Measurements from ENCODE around the gene TRANK1. TPM values are rescaled to one million over a fixed set of nuclear protein-coding genes. Genes with fewer than 3 reads are reported as not detected.

The TRANK1 gene
- total RNA-seq, 1 donor from 2014 or later = 16.4 TPM

- TF ChIP-seq CTCF (IDR thresholded peaks at IDR 0.05; ENCODE audit: unreplicated experiment) = no peak
- Mint-ChIP-seq H3K27me3 (no peaks in the 10 kb centered on the region), H3K36me3 (ENCODE audit: insufficient read depth) (no peaks in the 10 kb centered on the region), H3K4me3 (ENCODE audit: low read depth) (no peak overlapping the region), H3K4me1 (ENCODE audit: low read depth) (no peaks in the 10 kb centered on the region), H3K9me3 (ENCODE audit: low read depth) (no peaks in the 10 kb centered on the region), H3K27ac (no peak overlapping the region)
- no peak for DNase-seq (ENCODE audit: low spot score, unreplicated experiment)
Observed at GRCh38 chr3:36866368-36866767, 78.5 kb downstream of the TRANK1 start.

- H3K27me3 Mint-ChIP-seq = no peaks in the 10 kb centered on the region
- H3K4me1 Mint-ChIP-seq (ENCODE audit: low read depth) = no peaks in the 10 kb centered on the region
- DNase-seq (ENCODE audit: low spot score, unreplicated experiment) = no peak
- no peak overlapping the region for H3K4me3 Mint-ChIP-seq (ENCODE audit: low read depth)
- no peak for TF ChIP-seq CTCF (IDR thresholded peaks at IDR 0.05; ENCODE audit: unreplicated experiment)
- H3K9me3 Mint-ChIP-seq (ENCODE audit: low read depth) = no peaks in the 10 kb centered on the region
- no peak overlapping the region for H3K27ac Mint-ChIP-seq
- H3K36me3 Mint-ChIP-seq (ENCODE audit: insufficient read depth) = peaks cover 3% of the 10 kb centered on the region
Observed at GRCh38 chr3:36864180-36865053, 80.4 kb downstream of the TRANK1 start.

GRCh38 chr3:36862076-36862755 lies 82.6 kb downstream of the TRANK1 start:
- Mint-ChIP-seq H3K4me3 (ENCODE audit: low read depth) (no peak overlapping the region), H3K9me3 (ENCODE audit: low read depth) (no peaks in the 10 kb centered on the region), H3K27me3 (no peaks in the 10 kb centered on the region), H3K36me3 (ENCODE audit: insufficient read depth) (peaks cover 7% of the 10 kb centered on the region), H3K4me1 (ENCODE audit: low read depth) (no peaks in the 10 kb centered on the region), H3K27ac (no peak overlapping the region)
- no peak for DNase-seq (ENCODE audit: low spot score, unreplicated experiment)
- TF ChIP-seq CTCF (IDR thresholded peaks at IDR 0.05; ENCODE audit: unreplicated experiment) = no peak

- no peak for DNase-seq (ENCODE audit: low spot score, unreplicated experiment)
Observed at GRCh38 chr3:36859494-36859893, 85.4 kb downstream of the TRANK1 start.

More at GRCh38 chr3:36859494-36859893, 85.4 kb downstream of the TRANK1 start:
- H3K4me3 Mint-ChIP-seq (ENCODE audit: low read depth) = no peak overlapping the region
- no peak overlapping the region for H3K27ac Mint-ChIP-seq
- H3K36me3 Mint-ChIP-seq (ENCODE audit: insufficient read depth) = peaks cover 11% of the 10 kb centered on the region
- no peaks in the 10 kb centered on the region for H3K4me1 Mint-ChIP-seq (ENCODE audit: low read depth)
- no peaks in the 10 kb centered on the region for H3K9me3 Mint-ChIP-seq (ENCODE audit: low read depth)
- no peaks in the 10 kb centered on the region for H3K27me3 Mint-ChIP-seq
- TF ChIP-seq CTCF (IDR thresholded peaks at IDR 0.05; ENCODE audit: unreplicated experiment) = no peak
